ENCODE measurements around the gene STMN3. TPM values are rescaled to one million over a fixed set of nuclear protein-coding genes. Genes with fewer than 3 reads are reported as not detected.

The STMN3 gene
- total and polyA plus RNA-seq, 2 of the 8 experiments (the other 6 are each of a cell fraction or from before 2014, with no cell fraction given), result 51.5 to 63.1 TPM

DNA sequence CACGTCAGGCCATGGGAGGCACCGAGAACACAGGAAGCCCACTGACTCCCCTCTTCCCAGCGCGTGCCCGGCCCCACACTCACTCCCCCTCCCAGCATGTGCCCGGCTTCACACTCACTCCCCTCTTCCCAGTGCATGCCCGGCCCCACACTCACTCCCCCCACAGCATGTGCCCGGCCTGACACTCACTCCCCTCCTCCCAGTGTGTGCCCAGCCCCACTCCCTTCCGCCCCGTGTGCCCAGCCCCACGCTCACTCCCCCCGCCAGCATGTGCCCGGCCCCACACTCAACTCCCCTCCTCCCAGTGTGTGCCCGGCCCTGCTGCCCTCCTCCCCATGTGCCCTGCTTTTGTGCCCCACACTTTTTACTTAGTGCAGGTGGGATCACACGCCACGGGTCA, 14.6 kb upstream of the STMN3 start:
- Histone ChIP-seq H3K79me2 (ENCODE audit: control insufficient read depth in 1 of 2, insufficient read depth in 2 of 2, low read length in 2 of 2) (no peaks in the 10 kb centered on the region), H3K14ac (ENCODE audit: insufficient read length) (no peak overlapping the region), H2BK5ac (ENCODE audit: low read depth, low read length) (no peak overlapping the region), H3K9ac (replicated peaks in 1 of 4; ENCODE audit: extremely low read depth in 1 of 4, low read depth in 3 of 4, low read length in 3 of 4) (no peak overlapping the region), H2BK12ac (ENCODE audit: low read depth, low read length) (no peak overlapping the region), H3K4me3 (ENCODE audit: extremely low read depth in 1 of 4, insufficient read depth in 2 of 4, low read depth in 3 of 4, low read length in 4 of 4) (no peak overlapping the region), H3K36me3 (ENCODE audit: control insufficient read depth in 2 of 4, insufficient read depth in 4 of 4, low read length in 3 of 4) (peaks cover 2 to 25% (median 15%) of the 10 kb centered on the region in 4 experiments; a peak in 7 of 8 replicates), H3K79me1 (ENCODE audit: low read depth, low read length) (no peaks in the 10 kb centered on the region; the same call in 1 of the 2 replicates), H2BK120ac (replicated peaks; ENCODE audit: low read depth, low read length) (no peak overlapping the region), H3K23me2 (ENCODE audit: low read depth, low read length) (no peaks in the 10 kb centered on the region), H4K20me1 (replicated peaks in 1 of 2; ENCODE audit: control insufficient read depth in 1 of 2, insufficient read depth in 2 of 2, low read length in 2 of 2) (peaks cover 2 to 6% of the 10 kb centered on the region in 2 experiments), H4K5ac (ENCODE audit: insufficient read length, low read depth, low read length) (no peak overlapping the region), H3K9me3 (ENCODE audit: insufficient read depth in 2 of 2, low read depth in 1 of 2, low read length in 1 of 2) (no peaks in the 10 kb centered on the region), H3K4me2 (ENCODE audit: insufficient read depth in 1 of 2, low read depth in 2 of 2, low read length in 2 of 2) (no peak overlapping the region), H3K4me1 (replicated peaks in 1 of 4; ENCODE audit: control insufficient read depth in 3 of 4, insufficient read depth in 4 of 4, low read length in 3 of 4) (no peaks in the 10 kb centered on the region), H3K4ac (replicated peaks; ENCODE audit: insufficient read length, low read depth, low read length) (no peak overlapping the region), H2BK15ac (ENCODE audit: low read length) (no peak overlapping the region), H3K18ac (ENCODE audit: extremely low read depth, low read length) (no peak overlapping the region), H2BK20ac (ENCODE audit: low read length) (no peak overlapping the region), H3K27me3 (replicated peaks in 1 of 4; ENCODE audit: control insufficient read depth in 3 of 4, extremely low read depth in 1 of 4, insufficient read depth in 3 of 4, low read length in 3 of 4) (no peaks in the 10 kb centered on the region), H2AK5ac (ENCODE audit: low read depth, low read length) (no peak overlapping the region), H4K91ac (replicated peaks; ENCODE audit: insufficient read length, low read length) (no peak overlapping the region), H3K56ac (replicated peaks; ENCODE audit: insufficient read length, low read depth, low read length) (no peak overlapping the region), H2AFZ (ENCODE audit: low read length) (no peak overlapping the region), H3K23ac (ENCODE audit: insufficient read length) (no peak overlapping the region), H3K27ac (ENCODE audit: low read depth, low read length) (no peak overlapping the region), H4K8ac (ENCODE audit: extremely low read depth, insufficient read depth, low read length) (no peak overlapping the region)
- POLR2A ChIA-PET (ENCODE audit: partially characterized antibody), result interaction anchor here (0.6 to 1.6 kb wide), 5 partner anchors 9 to 47 kb away, joined by 3 to 4 read pairs (median 3); no protein-coding TSS in a partner anchor
- DNase-seq (ENCODE audit: low read depth in 1 of 2, low spot score in 2 of 2) (no peak), FAIRE-seq (no peak)
- WGBS, 2 experiments (ENCODE audit: extremely low coverage in 1 of 2, insufficient coverage in 1 of 2, insufficient read length in 1 of 2, insufficient replicate concordance in 2 of 2, low coverage in 1 of 2, low lambda C conversion rate in 2 of 2, missing lambda C conversion rate in 1 of 2), result 88% methylated on average over 9 of the region's 16 CpGs; no CpG with 5 or more reads in 1 of the 2 experiments
- CTCF ChIA-PET (ENCODE audit: partially characterized antibody), result interaction anchor here (1.1 kb wide), 1 partner anchor 49 kb away, joined by 3 read pairs; no protein-coding TSS in a partner anchor
- TF ChIP-seq RFX5 (IDR thresholded peaks at IDR 0.05; ENCODE audit: borderline replicate concordance, low read depth, low read length) (no peak), KDM1A (IDR thresholded peaks at IDR 0.05; ENCODE audit: borderline replicate concordance, low read length) (no peak), SP4 (IDR thresholded peaks at IDR 0.05; ENCODE audit: low read length) (no peak), POU5F1 (IDR thresholded peaks at IDR 0.05; ENCODE audit: low read depth, low read length) (no peak), SIX5 (IDR thresholded peaks at IDR 0.05; ENCODE audit: low read depth, low read length) (no peak), TEAD4 (IDR thresholded peaks at IDR 0.05; ENCODE audit: low read depth, low read length) (no peak), CTBP2 (IDR thresholded peaks at IDR 0.05; ENCODE audit: borderline replicate concordance, insufficient read depth, insufficient read length, low read length) (no peak), GABPA (IDR thresholded peaks at IDR 0.05; ENCODE audit: borderline replicate concordance, insufficient read depth, low read length) (no peak), SIN3A (conservative IDR thresholded peaks at IDR 0.05 in 1 of 2, IDR thresholded peaks at IDR 0.05 in 1 of 2; ENCODE audit: low read depth in 1 of 2, low read length in 2 of 2) (no peak), ZNF274 (IDR thresholded peaks at IDR 0.05; ENCODE audit: borderline replicate concordance, extremely low read depth, low read length) (no peak), SUZ12 (IDR thresholded peaks at IDR 0.05; ENCODE audit: low read length) (no peak), TAF1 (IDR thresholded peaks at IDR 0.05; ENCODE audit: low read depth, low read length) (no peak), JUND (IDR thresholded peaks at IDR 0.05; ENCODE audit: low read length) (no peak)
- TF ChIP-seq, protein P1, sequence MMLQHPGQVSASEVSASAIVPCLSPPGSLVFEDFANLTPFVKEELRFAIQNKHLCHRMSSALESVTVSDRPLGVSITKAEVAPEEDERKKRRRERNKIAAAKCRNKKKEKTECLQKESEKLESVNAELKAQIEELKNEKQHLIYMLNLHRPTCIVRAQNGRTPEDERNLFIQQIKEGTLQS (IDR thresholded peaks at IDR 0.05; ENCODE audit: insufficient read depth, low read depth, low read length), result no peak

Measured in H1 (cell line).